ENCODE data around the gene CDPF1. TPM values are rescaled to one million over a fixed set of nuclear protein-coding genes. Genes with fewer than 3 reads are reported as not detected.

Gene CDPF1, protein sequence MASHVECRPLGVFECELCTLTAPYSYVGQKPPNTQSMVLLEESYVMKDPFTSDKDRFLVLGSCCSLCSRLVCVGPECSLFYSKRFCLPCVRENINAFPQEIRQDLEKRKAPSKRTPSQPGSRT
- 22.1 TPM for total RNA-seq

DNA sequence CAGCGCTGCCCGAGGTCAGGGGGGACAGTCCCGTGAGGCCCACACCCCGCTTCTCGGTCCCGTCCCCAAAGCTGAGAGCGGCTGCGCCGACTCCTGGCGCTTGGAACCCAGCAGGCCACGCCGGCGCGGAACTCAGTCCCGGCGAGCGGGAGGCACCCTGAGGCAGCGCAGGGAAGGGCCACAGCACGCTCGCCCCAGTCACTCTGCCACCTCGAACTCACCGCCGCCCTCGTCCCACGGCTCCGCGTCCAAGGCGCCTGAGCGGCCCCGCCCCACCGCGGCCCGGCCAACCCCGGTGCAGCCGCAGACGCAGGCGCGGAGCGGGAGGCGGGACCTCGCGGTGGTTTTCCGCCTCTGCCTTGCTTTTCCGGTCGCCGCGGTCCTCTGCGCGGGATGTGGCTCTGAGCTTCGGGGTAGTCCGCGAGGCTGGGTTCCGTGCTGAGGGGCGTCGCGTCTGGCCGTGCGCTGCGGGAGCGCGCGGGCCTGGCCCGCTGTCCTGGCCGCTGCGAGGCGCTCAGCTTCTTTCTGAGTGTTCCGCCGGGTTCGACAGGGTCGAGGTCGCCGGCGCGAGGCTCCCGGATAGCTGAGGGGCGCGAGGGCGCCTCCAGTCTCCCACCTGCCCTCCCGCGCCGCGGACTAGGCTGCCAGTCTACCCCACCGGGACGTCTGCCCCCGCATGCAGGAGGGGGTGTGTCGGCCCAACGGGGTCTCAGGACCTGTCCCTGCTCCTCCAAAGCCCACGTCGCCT lies at the start of gene CDPF1:
CDPF1 (minus strand) TSS at position 259 of the 748 bp plus-strand sequence. CDS start 2,009 bp downstream, outside the sequence.
- Histone ChIP-seq H3K4me1 (peaks cover 22% of the 10 kb centered on the region), H3K9me3 (no peaks in the 10 kb centered on the region), H3K4me3 (peak within 1 kb of the TSS; percentile 81 to 90), H3K27ac (peak within 1 kb of the TSS; percentile 78), H3K27me3 (no peaks in the 10 kb centered on the region), H3K36me3 (no peaks in the 10 kb centered on the region)
- intact Hi-C loops (cut with DNase I), result no loop called here
- TF ChIP-seq POLR2AphosphoS5 (IDR thresholded peaks at IDR 0.05; ENCODE audit: insufficient read depth in 1 of 2, low read depth in 1 of 2) (peak in 1 of 2 donors; percentile 77), POLR2A (IDR thresholded peaks at IDR 0.05) (peak in 1 of 2 donors; percentile 57)
- TF ChIP-seq, protein P1, sequence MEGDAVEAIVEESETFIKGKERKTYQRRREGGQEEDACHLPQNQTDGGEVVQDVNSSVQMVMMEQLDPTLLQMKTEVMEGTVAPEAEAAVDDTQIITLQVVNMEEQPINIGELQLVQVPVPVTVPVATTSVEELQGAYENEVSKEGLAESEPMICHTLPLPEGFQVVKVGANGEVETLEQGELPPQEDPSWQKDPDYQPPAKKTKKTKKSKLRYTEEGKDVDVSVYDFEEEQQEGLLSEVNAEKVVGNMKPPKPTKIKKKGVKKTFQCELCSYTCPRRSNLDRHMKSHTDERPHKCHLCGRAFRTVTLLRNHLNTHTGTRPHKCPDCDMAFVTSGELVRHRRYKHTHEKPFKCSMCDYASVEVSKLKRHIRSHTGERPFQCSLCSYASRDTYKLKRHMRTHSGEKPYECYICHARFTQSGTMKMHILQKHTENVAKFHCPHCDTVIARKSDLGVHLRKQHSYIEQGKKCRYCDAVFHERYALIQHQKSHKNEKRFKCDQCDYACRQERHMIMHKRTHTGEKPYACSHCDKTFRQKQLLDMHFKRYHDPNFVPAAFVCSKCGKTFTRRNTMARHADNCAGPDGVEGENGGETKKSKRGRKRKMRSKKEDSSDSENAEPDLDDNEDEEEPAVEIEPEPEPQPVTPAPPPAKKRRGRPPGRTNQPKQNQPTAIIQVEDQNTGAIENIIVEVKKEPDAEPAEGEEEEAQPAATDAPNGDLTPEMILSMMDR (IDR thresholded peaks at IDR 0.05), result no peak
- DNase-seq (ENCODE audit: extremely low spot score in 2 of 2), result no peak

DNA sequence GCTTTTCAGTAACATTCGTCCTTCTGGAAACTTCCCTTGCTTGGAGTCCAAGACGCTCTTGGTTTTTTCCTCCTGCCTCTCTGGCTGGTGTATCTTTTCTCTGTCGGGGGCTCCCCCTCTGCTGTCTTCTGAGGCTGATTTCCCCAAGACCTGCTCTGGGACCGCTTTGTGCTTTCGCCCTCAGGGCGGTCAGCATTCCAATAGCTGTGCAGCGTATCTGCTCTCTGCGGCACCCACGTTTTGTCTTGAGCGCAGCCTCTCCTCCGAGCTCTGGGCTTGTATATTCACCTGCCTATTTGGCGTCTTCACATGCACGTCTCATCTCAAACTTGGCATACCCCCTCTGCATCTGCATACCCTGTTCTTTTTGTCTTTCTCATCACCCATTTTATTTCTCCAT lies 49.0 kb upstream of the CDPF1 start:
- no peak for TF ChIP-seq POLR2AphosphoS5 (IDR thresholded peaks at IDR 0.05; ENCODE audit: insufficient read depth in 1 of 2, low read depth in 1 of 2)
- no peak for TF ChIP-seq POLR2A (IDR thresholded peaks at IDR 0.05)
- TF ChIP-seq, protein P1 (IDR thresholded peaks at IDR 0.05), result no peak
- Histone ChIP-seq H3K4me1 (peaks cover 20% of the 10 kb centered on the region), H3K4me3 (no peak overlapping the region), H3K9me3 (no peaks in the 10 kb centered on the region), H3K36me3 (no peaks in the 10 kb centered on the region), H3K27me3 (no peaks in the 10 kb centered on the region), H3K27ac (no peak overlapping the region)
- no peak for DNase-seq (ENCODE audit: extremely low spot score in 2 of 2)
- intact Hi-C loops (cut with DNase I), result loop anchor here (5.0 to 10.0 kb wide), 2 partner anchors 177 to 304 kb away; no protein-coding TSS in a partner anchor

DNA sequence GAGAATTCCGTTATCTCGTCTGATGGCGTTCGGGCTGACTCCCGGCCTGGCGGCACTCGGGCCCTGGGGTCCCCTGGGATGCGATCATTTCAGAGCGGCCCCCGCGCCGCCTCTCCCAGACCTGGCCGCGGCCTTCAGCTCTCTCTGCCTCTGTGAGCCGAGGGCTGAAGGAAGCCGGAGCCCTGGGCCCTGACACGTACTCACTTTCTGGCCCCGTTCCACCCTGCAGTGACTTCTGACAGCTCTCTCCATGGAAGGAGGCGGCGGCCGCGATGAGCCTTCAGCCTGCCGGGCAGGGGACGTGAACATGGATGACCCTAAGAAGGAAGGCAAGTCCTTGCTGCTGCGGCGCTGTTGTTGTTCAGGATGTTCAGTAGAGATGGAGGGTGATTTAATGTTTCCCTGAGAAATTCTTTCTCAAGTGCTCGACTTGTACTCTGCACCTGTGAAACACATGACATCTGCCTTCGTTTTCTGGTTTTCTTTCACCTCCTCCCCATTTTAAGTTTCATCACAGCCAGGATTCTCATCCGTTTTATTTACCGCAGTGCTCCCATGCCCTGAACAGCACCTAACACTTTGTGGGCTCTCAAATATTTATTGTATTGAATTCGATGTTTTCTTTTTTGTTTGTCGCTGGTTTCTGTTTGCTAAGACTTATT lies 47.2 kb upstream of the CDPF1 start:
- DNase-seq (ENCODE audit: extremely low spot score in 2 of 2), result no peak
- Histone ChIP-seq H3K36me3 (peaks cover 0 to 6% of the 10 kb centered on the region in 2 donors), H3K4me3 (peak overlapping the region; percentile 60 to 66), H3K27me3 (no peaks in the 10 kb centered on the region), H3K4me1 (peaks cover 20% of the 10 kb centered on the region), H3K9me3 (no peaks in the 10 kb centered on the region), H3K27ac (peak overlapping the region; percentile 93)
- intact Hi-C loops (cut with DNase I), result loop anchor here (5.0 to 10.0 kb wide), 2 partner anchors 175 to 302 kb away; no protein-coding TSS in a partner anchor
- TF ChIP-seq POLR2AphosphoS5 (IDR thresholded peaks at IDR 0.05; ENCODE audit: insufficient read depth in 1 of 2, low read depth in 1 of 2) (no peak), POLR2A (IDR thresholded peaks at IDR 0.05) (no peak)
- TF ChIP-seq, protein P1 (IDR thresholded peaks at IDR 0.05), result no peak

DNA sequence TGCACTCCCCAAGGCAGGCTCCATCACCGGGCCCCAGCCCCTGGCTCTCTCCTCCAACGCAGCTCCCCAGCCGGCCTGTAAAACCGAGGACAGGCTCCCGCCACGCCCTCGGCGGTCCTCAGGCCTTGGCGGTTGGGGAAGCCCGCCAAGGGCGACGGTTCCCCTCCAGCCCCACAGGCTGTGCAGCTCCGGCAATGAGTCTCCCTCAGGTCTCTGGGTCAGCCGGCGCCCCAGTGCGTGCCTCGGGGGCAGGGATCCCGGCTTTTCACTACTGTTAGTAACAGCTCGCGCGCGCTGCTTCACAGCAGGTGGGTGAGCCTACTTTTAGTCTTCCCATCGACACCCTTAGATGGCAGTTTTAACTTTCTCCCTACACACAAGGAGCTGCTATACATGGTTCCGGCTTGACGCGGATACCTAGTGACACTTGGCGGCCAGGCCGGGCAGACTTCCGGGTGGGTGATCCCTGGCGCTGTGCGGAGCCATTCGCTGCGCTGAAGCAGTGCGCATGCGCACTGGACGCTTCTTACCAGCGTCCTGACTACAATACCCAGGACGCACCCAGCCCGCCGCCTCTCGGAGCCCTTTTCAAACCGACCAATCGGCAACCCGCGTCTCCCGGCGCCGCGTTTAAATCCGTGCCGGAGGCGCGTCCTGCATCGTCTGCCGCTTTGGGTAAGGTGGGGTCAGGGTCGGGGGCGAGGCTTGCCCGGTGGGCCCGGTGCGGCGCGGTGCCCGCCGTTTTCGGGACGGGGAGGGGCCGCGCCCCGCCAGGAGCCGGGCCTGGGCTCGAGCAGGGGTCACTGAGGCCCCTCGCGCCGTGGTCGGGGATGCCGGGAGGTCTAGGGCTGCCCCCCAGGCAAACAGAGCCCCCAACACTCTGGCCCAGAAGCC lies 46.4 kb upstream of the CDPF1 start, which contains the start of gene GTSE1:
GTSE1 (plus strand) TSS at position 614 of the 894 bp plus-strand sequence. CDS start 531 bp downstream, outside the sequence.
- intact Hi-C loops (cut with DNase I), result loop anchor here (5.0 to 10.0 kb wide), 2 partner anchors 174 to 302 kb away; no protein-coding TSS in a partner anchor
- H3K36me3 ChIP-seq, result peaks cover 0 to 12% of the 10 kb centered on the region in 2 donors
- TF ChIP-seq, protein P1 (IDR thresholded peaks at IDR 0.05), result peak in 1 of 3 experiments; percentile 24
- TF ChIP-seq POLR2AphosphoS5 (IDR thresholded peaks at IDR 0.05; ENCODE audit: insufficient read depth in 1 of 2, low read depth in 1 of 2) (peak; percentile 80 to 97), POLR2A (IDR thresholded peaks at IDR 0.05) (no peak)

More for the DNA sequence above, 46.4 kb upstream of the CDPF1 start, which contains the start of gene GTSE1:
- peak in 1 of 2 donors; percentile 95 for DNase-seq (ENCODE audit: extremely low spot score in 2 of 2)
- peak within 1 kb of the TSS; percentile 93 for H3K27ac ChIP-seq
- H3K9me3 ChIP-seq, result no peaks in the 10 kb centered on the region
- peaks cover 20% of the 10 kb centered on the region for H3K4me1 ChIP-seq
- H3K4me3 ChIP-seq, result peak within 1 kb of the TSS; percentile 60 to 66
- no peaks in the 10 kb centered on the region for H3K27me3 ChIP-seq
